Fibroblast of lung (primary cell): Measurements from ENCODE around the gene DPPA5. TPM values are rescaled to one million over a fixed set of nuclear protein-coding genes. Genes with fewer than 3 reads are reported as not detected.

Experiments used
- DNase-seq, 2 donors: peaks; one replicate each; pipeline versions ENCODE4 v3.0.0 to v3.0.0-alpha.2; 2010; ENCODE audit warnings: low read depth in 2 of 2
- H2AFZ ChIP-seq: 2 replicates; pipeline ENCODE4 v1.5.1; 2012; ENCODE audit warnings: low read length, control low read depth, inconsistent platforms
- H3K27ac ChIP-seq: 2 replicates; pipeline ENCODE4 v1.5.1; 2011; ENCODE audit warnings: low read length, control low read depth; ENCODE audit not compliant: insufficient read depth
- H3K27me3 ChIP-seq: 2 replicates; pipeline ENCODE4 v1.5.1; 2011; ENCODE audit warnings: mild to moderate bottlenecking, low read length; ENCODE audit not compliant: control insufficient read depth, insufficient read depth
- H3K36me3 ChIP-seq: 2 replicates; pipeline ENCODE4 v1.5.1; 2011; ENCODE audit warnings: low read length; ENCODE audit not compliant: control insufficient read depth, insufficient read depth
- H3K4me1 ChIP-seq: 2 replicates; pipeline ENCODE4 v1.5.1; 2011; ENCODE audit warnings: low read length; ENCODE audit not compliant: control insufficient read depth, insufficient read depth; ENCODE audit errors: extremely low read depth
- H3K4me2 ChIP-seq: 2 replicates; pipeline ENCODE4 v1.5.1; 2011; ENCODE audit warnings: low read length, control low read depth; ENCODE audit not compliant: insufficient read depth; ENCODE audit errors: extremely low read depth
- H3K4me3 ChIP-seq, 4 experiments: fragments of 200-600 bp in 1 of 4; sonication (generic) in 1 of 4; replicated peaks in 1 of 4; 2 replicates each; pipeline ENCODE4 v1.5.1; 2011 to 2016; ENCODE audit warnings: low read length in 4 of 4, low read depth in 3 of 4, mild to moderate bottlenecking in 3 of 4, control low read depth in 2 of 4, inconsistent platforms in 1 of 4, mixed read lengths in 1 of 4; ENCODE audit not compliant: insufficient read depth in 1 of 4; ENCODE audit errors: control extremely low read depth in 1 of 4
- H3K79me2 ChIP-seq: 2 replicates; pipeline ENCODE4 v1.5.1; 2012; ENCODE audit warnings: mild to moderate bottlenecking, low read length, inconsistent platforms; ENCODE audit not compliant: control insufficient read depth, insufficient read depth
- H3K9ac ChIP-seq: 2 replicates; pipeline ENCODE4 v1.5.1; 2011; ENCODE audit warnings: mild to moderate bottlenecking, low read length, control low read depth; ENCODE audit not compliant: insufficient read depth
- H3K9me3 ChIP-seq: 2 replicates; pipeline ENCODE4 v1.5.1; 2012; ENCODE audit warnings: low read depth, low read length; ENCODE audit not compliant: control insufficient read depth, insufficient read depth
- H4K20me1 ChIP-seq: 2 replicates; pipeline ENCODE4 v1.5.1; 2011; ENCODE audit warnings: low read length; ENCODE audit not compliant: control insufficient read depth, insufficient read depth; ENCODE audit errors: extremely low read depth
- CTCF ChIP-seq, 2 donors: IDR thresholded peaks in 1 of 2; conservative IDR thresholded peaks in 1 of 2; 1 replicate in 1 of 2; 2 replicates in 1 of 2; pipeline ENCODE4 v1.5.1; 2011 to 2012; ENCODE audit warnings: low read length in 2 of 2, control low read depth in 1 of 2, inconsistent platforms in 1 of 2, low read depth in 1 of 2, mild to moderate bottlenecking in 1 of 2
- EZH2 ChIP-seq: IDR thresholded peaks from 2 replicates; pipeline ENCODE4 v1.5.1; 2012; ENCODE audit warnings: low read length, control low read depth, mild to moderate bottlenecking; ENCODE audit errors: missing control alignments
- polyA plus RNA-seq, 2 donors: library from polyadenylated mRNA; depleted of rRNA in 1 of 2; stranded (reverse) in 1 of 2; unstranded in 1 of 2; fragments of >200 nt; gene quantifications; 2 replicates each; pipeline ENCODE4 v1.2.1, GENCODE V29; 2011 to 2012; ENCODE audit warnings: missing spikeins in 1 of 2
- total RNA-seq: library from RNA; depleted of rRNA; stranded (reverse); fragments of >200 nt; gene quantifications from 2 replicates; pipeline ENCODE4 v1.2.1, GENCODE V29; 2014

DPPA5 gene
- total and polyA plus RNA-seq, 2 donors (not counting 1 experiment from before 2014, with no cell fraction given) = not detected

- Histone ChIP-seq H3K27me3 (no peaks in the 10 kb centered on the region), H3K79me2 (no peaks in the 10 kb centered on the region), H3K36me3 (no peaks in the 10 kb centered on the region), H3K27ac (no peak overlapping the region), H3K9me3 (no peaks in the 10 kb centered on the region), H3K4me2 (no peak overlapping the region), H3K4me1 (no peaks in the 10 kb centered on the region), H3K4me3 (no peak overlapping the region), H4K20me1 (no peaks in the 10 kb centered on the region), H3K9ac (no peak overlapping the region), H2AFZ (no peak overlapping the region)
- DNase-seq = no peak
- TF ChIP-seq EZH2 (no peak), CTCF (conservative IDR thresholded peaks at IDR 0.05 in 1 of 2, IDR thresholded peaks at IDR 0.05 in 1 of 2; ENCODE audit: low read depth in 1 of 2, low read length in 2 of 2) (no peak)
Measured at GRCh38 chr6:73377225-73377624, 23.1 kb upstream of the DPPA5 start.

- Histone ChIP-seq H3K4me3 (no peak overlapping the region), H3K4me1 (no peaks in the 10 kb centered on the region), H4K20me1 (no peaks in the 10 kb centered on the region), H3K4me2 (no peak overlapping the region), H2AFZ (no peak overlapping the region), H3K9ac (no peak overlapping the region), H3K27ac (no peak overlapping the region), H3K36me3 (no peaks in the 10 kb centered on the region), H3K79me2 (no peaks in the 10 kb centered on the region), H3K9me3 (no peaks in the 10 kb centered on the region), H3K27me3 (no peaks in the 10 kb centered on the region)
- DNase-seq = no peak
- no peak for TF ChIP-seq CTCF (conservative IDR thresholded peaks at IDR 0.05 in 1 of 2, IDR thresholded peaks at IDR 0.05 in 1 of 2; ENCODE audit: low read depth in 1 of 2, low read length in 2 of 2)
- no peak for TF ChIP-seq EZH2
Measured at GRCh38 chr6:73375216-73375615, 21.1 kb upstream of the DPPA5 start.

GRCh38 chr6:73372516-73372915, 18.4 kb upstream of the DPPA5 start:
- no peaks in the 10 kb centered on the region for H4K20me1 ChIP-seq
- H3K9ac ChIP-seq = no peak overlapping the region
- H2AFZ ChIP-seq = no peak overlapping the region
- H3K27me3 ChIP-seq = peaks cover 4% of the 10 kb centered on the region
- no peaks in the 10 kb centered on the region for H3K4me1 ChIP-seq
- no peaks in the 10 kb centered on the region for H3K36me3 ChIP-seq
- H3K79me2 ChIP-seq = no peaks in the 10 kb centered on the region
- no peaks in the 10 kb centered on the region for H3K9me3 ChIP-seq
- no peak overlapping the region for H3K4me3 ChIP-seq
- no peak for DNase-seq
- H3K4me2 ChIP-seq = no peak overlapping the region
- TF ChIP-seq EZH2 = no peak
- no peak for TF ChIP-seq CTCF (conservative IDR thresholded peaks at IDR 0.05 in 1 of 2, IDR thresholded peaks at IDR 0.05 in 1 of 2; ENCODE audit: low read depth in 1 of 2, low read length in 2 of 2)
- H3K27ac ChIP-seq = no peak overlapping the region
